ENCODE measurements around the gene SLC11A1.
A peak's percentile ranks its signal among the peaks of the same experiment; 100 is the strongest.

Gene SLC11A1

DNA sequence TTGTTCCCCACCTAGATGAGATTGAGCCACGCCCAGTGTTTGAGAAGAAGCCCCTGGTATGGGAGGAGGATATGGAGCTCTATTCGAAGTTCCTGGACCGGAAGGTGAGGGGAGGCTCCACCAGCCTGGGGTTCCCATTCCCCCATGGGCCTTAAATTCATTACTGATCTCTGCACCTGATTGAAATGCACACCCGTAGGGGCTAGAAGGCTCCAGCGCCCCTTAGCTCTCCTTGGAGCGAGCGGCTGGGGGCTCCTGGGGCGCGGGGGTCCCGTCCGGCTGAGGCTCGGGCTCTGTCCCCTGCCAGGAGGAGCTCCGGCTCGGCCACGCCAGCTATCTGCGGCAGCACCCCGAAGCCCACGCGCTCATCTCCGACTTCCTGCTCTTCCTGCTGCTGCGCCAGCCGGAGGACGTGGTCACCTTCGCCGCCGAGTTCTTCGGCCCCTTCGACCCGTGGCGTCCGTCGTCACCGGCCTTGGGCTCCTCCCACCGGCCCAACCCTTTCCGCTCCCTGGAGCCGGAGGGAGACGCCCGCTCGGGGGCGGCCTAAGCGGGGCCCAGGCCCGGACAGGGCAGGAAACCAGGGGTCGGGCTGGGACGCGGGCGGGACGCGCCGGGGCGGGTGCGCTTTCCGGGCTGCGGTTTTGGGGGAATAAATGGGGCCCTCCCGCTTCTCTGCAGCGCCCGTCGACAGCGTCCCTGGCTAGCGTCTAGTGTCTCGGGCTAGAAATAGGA, 14.5 kb upstream of the SLC11A1 start:
- DNase-seq = no peak

DNA sequence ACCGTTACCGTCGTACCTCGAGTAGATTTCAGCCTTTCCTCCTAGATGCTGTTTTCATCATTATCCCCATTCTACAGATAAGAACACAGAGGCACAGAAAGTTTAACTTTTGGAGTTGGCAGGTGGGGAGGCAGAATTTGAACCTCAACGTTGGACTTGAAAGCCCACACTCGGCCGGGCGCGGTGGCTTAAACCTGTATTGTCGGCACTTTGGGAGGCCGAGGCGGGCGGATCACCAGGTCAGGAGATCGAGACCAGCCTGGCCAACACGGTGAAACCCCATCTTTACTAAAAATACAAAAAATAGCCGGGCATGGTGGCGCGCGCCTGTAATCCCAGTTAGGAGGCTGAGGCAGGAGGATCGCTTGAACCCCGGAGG, 13.9 kb upstream of the SLC11A1 start:
- DNase-seq = no peak

DNA sequence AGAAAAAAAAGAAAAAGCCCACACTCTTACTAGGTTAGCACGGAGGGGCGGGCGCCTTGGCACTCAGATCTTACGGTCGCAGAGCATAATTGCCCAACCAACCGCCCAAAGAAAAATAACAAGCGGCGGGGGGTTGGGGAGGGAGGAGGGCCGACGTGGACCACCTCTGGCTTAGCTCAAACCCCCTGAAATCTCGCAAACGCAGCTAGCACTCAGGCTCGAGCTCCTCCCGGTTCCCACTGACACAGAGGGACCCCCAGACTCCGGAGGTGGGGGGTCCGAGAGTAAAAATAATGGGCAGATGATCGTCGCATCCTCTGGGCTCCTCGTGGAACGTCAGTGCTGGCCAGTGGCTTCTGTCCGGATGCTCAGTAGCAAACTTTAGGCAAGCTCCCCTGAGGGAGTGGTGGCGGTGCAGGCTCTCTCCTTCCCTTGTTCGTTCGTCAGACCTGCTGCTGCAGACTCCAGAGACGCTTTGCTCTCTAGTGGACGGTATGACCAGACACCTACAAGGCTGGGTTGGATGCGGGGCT, 13.4 kb upstream of the SLC11A1 start:
- peak; percentile 79 for DNase-seq

DNA sequence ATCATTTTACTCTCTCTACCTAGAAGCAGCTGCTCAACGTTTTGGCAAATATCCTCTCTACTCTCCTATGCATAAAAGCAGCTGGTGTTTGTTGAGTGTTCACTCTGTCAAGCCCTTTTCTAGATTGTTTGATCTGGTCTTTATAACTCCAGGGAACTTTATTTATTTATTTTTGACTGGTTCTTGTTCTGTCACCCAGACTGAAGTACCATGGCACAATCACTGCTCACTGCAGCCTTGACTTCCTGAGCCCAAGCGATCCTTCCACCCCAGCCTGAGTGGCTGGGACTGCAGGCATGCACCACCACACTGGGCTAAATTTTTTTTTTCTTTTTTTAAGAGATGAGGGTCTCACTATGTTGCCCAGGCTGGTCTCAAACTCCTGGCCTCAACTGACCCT, 12.7 kb upstream of the SLC11A1 start:
- DNase-seq = peak; percentile 96

DNA sequence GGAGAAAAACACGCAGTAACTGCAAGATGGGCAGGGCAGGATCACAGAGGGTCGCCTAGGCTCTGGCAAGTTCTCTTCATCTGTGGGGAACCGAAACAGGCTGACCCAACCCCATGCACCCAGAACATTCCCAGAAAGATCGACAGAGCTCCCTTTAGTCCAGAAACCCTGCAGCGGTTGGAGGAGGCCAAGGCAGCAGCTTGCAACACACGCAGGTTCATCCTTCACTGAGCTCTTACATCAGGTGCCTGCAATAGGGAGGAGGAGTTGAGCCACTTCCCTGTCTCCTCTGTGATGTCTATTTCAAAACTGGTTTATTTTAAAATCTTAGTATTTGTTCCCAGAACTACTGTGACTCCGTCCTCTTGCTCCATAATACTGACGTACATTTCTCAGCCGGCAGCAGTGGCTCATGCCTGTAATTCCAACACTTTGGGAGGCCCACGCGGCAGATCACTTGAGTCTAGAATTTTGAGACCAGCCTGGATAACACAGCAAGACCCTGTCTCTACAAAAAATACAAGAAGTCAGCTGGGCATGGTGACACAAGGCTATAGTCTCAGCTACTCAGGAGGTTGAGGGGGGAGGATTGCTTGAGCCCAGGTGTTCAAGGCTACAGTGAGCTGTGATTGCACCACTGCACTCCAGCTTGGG, 11.5 kb upstream of the SLC11A1 start:
- no peak for DNase-seq

DNA sequence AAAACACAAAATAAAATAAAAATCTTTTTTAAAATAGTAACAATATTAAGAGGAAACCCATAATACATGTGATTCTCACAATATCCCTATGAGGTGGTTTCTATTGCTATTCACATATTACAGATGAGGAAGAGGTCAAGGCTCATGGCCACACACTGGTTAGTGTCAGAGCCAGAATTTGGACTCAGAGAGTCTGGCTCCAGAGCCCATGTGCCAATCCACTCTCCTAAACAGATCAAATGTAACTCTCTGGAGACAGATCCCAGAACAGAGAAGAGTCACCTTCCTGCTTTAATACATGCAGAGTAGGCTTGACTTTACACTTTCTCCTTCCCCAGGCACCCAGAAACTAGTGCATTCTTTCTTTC, 10.1 kb upstream of the SLC11A1 start:
- no peak for DNase-seq

DNA sequence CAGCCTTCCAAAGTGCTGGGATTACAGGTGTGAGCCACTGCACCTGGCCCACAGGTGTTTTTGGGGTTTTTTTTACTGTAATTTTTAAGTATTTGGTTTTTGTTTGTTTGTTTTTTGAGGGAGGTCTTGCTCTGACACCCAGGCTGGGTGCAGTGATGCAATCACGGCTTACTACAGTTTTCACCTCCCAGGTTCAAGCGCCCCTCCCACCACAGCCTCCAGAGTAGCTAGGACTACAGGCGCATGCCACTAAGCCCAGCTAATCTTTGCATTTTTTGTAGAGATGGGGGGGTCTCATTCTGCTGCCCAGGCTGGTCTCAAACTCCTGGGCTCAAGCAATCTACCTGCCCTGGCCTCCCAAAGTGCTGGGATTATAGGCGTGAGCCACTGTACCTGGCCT, 7.3 kb upstream of the SLC11A1 start:
- no peak for DNase-seq

DNA sequence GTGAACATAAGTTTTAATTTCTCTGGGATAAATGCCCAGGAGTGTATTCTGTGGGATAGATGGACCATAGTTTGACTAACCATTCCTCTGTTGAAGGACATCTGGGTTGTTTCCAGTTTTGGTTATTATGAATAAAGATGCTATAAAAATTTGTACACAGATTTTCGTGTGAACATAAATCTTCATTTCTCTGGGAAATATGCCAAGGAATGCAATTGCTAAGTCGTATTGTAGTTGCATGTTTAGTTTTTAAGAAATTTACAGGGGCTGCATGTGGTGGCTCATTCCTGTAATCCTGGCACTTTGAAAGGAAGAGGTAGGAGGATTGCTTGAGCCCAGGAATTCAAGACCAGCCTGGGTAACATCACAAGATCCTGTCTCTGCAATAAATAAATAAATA, 6.9 kb upstream of the SLC11A1 start:
- DNase-seq = no peak

DNA sequence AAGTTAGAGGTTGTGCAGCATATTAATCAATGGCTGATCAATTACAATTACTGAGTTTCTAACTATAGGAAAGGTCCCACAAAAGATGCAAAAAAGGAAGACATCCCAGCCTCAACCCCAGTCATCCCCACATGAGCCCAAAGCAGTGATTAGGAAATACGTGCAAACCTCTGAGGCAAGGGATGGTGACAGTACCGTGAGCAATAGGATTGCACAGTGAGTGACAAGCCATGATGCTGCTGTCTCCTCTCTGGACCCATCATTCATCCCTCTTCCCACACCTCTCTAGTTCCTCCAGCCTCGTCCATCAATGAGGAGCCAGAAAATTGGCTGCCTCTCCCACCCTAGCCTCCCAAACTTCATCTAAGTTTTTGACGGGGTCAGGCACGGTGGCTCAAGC, 4.0 kb upstream of the SLC11A1 start:
- DNase-seq = no peak

DNA sequence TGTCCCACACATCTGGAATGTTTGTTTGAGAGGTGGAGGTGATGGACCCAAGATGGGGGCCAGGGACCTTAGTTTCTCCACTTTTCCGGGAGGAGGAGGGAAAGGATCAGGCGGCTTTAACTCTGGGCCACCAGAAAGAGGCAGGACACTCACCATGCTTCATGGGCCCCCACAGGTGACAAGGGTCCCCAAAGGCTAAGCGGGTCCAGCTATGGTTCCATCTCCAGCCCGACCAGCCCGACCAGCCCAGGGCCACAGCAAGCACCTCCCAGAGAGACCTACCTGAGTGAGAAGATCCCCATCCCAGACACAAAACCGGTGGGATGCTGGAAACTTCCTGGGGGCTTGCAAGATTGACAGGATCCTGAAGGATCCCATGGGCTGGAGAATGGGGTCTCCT, 712 bp downstream of the SLC11A1 start:
- DNase-seq = no peak

DNA sequence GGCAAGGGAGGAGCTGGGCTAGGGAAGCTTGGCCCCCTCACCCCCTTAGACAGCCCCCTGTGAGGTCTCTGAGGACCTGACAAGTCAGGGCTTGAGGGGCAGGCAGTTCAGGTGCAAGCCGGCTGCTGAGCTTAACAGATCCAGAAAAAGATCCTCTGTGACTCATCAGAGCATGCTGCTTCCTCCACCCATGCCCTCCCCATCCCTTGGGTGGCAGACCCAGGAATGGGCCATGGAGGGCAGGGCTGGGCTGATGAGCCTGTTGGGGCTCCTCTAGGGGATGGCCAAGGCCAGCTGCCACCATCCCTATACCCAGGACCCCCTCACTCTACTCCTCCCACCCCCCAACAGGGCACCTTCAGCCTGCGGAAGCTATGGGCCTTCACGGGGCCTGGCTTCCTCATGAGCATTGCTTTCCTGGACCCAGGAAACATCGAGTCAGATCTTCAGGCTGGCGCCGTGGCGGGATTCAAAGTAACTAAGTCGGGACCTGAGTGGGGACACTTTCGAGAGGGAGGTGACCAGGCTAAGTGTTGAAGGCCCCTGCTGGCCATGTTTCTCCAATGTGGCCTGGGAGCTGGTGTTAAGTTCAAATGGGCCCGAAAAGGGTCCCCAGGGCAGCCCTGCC, 1.9 kb downstream of the SLC11A1 start:
- DNase-seq = no peak

DNA sequence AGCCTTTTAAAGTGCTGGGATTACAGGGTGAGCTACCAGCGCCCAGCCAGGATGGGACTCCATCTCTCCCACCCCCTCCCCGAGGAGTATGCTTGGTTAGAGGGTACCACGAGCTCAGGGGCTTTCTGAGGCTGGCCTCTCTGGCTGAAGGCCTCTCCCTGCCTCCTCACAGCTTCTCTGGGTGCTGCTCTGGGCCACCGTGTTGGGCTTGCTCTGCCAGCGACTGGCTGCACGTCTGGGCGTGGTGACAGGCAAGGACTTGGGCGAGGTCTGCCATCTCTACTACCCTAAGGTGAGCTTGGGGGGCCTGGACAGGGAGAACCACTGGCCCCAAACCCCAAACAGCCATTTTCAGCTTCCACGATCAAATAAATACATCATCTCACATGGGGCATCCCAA, 2.9 kb downstream of the SLC11A1 start:
- DNase-seq = no peak

DNA sequence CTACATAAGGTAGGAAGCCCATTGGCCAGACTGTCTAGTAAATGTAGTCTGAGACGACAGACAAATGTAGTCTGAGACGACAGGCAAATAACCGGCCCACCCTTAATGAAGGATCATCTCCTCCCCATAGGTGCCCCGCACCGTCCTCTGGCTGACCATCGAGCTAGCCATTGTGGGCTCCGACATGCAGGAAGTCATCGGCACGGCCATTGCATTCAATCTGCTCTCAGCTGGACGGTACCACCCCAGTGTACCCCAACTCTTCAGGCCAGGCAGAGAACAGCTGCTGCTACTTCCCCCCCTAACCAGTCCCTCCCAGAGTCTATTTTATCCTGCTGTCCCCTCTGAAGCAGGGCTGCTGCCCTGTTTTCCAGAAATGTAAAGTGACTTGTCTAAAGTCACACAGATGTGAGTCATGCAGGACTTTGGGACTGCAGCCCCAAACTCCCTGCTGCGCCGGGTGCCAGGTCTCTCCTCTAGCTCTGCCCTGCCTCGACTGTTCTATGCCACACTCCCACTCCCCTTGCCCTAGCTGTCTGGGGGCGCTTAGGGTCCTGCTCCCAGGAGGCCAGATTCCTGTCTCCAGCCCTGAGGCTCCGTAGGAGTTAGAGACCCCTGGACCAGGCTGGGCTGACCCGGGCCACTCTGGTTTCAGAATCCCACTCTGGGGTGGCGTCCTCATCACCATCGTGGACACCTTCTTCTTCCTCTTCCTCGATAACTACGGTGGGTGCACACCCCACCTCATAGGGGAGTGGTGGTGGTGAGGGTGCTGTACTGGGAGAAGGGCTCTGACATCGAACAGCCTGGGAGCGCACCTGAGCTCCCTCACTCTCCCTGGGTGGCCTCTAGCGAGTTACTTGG, 4.7 kb downstream of the SLC11A1 start:
- no peak for DNase-seq

DNA sequence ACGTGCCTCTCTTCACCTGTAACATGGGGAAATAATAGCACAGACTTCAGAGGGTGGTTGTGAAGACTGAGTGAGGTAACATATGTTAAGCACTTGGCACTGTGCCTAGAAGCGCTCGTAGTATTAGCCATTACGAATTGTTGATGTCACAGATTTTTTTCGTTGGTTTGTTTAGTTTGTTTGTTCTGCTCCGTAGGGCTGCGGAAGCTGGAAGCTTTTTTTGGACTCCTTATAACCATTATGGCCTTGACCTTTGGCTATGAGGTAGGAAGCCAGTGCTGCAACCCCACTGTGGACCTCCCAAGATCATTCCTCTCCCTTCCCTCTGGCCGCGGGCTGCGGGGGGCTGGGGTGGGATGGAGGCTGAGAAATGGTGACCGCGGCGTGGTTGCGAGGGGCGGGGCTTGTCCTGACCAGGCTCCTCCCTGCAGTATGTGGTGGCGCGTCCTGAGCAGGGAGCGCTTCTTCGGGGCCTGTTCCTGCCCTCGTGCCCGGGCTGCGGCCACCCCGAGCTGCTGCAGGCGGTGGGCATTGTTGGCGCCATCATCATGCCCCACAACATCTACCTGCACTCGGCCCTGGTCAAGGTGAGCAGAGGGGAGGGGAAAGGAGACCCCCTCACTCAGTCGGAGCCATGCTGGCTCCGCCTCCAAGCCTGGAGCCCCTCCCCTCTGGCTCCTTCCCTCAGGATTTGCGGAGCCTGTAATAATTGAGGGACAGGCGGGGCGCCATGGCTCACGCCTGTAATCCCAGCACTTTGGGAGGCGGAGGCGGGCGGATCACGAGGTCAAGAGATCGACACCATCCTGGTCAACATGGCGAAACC, 5.5 kb downstream of the SLC11A1 start:
- DNase-seq = peak; percentile 96

DNA sequence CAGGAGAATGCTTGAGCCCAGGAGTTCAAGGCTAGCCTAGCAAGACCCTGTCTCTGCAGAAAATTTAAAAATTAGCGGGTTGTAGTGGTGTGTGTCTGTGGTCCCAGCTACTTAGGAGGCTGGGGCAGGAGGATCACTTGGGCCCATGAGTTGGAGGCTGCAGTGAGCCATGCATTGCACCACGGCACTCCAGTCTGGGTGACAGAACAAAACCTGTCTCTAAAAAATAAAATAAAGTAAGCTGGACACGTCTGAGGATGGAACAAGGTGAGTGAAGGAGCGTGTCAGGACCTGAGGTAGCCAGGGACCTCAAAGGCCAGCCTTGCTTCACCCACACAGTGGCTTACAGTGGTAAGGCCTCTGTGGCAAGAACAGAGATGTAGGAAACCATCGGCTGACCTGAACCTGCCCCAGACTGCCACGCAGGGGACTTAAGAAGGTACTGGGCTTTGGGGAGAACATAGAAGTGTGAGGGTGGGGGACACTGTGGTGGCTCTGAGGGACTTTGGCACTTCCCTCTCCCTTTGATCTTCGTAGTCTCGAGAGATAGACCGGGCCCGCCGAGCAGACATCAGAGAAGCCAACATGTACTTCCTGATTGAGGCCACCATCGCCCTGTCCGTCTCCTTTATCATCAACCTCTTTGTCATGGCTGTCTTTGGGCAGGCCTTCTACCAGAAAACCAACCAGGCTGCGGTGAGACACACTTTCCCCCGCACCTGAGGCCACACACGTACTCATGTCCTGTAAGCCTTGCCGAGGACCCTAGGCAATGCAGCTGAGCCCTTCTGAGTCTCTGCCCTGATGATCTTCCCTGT, 7.5 kb downstream of the SLC11A1 start:
- DNase-seq = no peak

DNA sequence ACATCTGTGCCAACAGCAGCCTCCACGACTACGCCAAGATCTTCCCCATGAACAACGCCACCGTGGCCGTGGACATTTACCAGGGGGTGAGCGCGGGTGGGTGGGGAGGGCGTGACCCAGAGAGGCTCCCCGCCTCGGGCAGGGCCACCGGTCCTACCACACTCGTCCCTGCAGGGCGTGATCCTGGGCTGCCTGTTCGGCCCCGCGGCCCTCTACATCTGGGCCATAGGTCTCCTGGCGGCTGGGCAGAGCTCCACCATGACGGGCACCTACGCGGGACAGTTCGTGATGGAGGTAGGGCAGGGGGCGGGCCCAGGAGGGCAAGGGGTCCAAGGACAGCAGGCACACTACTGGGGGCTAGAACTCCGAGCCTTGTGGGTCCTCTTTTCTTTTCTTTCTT, 9.1 kb downstream of the SLC11A1 start:
- DNase-seq = no peak

DNA sequence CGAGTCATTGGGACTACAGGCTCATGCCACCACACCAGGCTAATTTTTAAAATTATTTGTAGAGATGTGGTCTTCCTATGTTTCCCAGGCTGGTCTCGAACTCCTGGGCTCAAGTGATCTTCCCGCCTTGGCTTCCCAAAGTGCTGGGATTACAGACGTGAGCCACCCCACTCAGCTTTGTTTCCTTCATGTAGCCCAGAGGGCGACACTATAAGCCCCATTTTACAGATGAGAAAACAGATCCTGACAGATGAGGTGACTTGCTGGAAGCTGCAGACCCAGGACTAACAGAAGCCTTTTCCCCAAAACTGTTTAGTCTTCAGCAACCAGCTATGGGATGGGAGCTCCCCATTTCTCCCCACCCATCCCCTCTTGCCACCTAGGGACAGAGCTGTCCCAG, 10.4 kb downstream of the SLC11A1 start:
- DNase-seq = no peak

DNA sequence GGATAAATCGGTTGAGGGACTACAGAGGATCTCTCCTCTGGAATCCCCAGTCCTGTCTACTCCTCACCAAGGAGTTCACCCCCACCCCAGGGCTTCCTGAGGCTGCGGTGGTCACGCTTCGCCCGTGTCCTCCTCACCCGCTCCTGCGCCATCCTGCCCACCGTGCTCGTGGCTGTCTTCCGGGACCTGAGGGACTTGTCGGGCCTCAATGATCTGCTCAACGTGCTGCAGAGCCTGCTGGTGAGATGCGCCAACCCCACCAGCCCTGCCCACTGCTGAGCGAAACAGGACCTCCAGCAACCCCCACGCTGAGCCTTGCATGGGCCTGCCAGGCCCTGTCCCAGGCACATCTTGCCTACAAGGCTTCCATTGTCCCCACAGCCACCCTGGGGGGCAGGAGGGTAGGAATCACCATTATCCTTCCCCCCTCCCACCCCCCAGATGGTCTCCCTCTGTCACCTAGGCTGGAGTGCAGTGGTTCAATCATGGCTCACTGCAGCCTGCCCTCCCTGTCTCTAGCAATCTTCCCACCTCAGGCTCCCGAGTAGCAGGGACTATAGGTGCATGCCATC, 10.9 kb downstream of the SLC11A1 start:
- DNase-seq = no peak

DNA sequence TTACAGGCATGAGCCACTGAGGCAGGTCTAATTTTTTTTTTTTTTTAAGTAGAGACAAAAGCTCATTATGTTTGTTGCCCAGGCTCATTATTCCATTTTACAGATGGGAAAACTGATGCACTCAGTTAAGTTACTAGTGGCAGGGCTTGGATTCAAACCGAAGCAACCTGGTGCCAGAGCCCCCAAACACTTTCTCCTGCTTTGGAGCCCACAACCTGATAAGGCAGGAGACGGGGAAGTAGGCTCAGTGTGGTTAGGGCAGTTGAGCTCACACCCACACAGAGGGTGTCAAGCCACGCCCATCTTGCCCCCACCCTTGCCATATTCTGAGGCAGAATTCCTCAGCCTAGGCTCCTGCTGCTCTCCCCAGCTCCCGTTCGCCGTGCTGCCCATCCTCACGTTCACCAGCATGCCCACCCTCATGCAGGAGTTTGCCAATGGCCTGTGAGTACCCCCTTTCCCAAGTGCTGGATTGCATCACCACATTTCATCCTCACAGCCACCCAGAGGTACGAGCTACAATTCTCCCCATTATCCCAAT, 11.7 kb downstream of the SLC11A1 start:
- no peak for DNase-seq

DNA sequence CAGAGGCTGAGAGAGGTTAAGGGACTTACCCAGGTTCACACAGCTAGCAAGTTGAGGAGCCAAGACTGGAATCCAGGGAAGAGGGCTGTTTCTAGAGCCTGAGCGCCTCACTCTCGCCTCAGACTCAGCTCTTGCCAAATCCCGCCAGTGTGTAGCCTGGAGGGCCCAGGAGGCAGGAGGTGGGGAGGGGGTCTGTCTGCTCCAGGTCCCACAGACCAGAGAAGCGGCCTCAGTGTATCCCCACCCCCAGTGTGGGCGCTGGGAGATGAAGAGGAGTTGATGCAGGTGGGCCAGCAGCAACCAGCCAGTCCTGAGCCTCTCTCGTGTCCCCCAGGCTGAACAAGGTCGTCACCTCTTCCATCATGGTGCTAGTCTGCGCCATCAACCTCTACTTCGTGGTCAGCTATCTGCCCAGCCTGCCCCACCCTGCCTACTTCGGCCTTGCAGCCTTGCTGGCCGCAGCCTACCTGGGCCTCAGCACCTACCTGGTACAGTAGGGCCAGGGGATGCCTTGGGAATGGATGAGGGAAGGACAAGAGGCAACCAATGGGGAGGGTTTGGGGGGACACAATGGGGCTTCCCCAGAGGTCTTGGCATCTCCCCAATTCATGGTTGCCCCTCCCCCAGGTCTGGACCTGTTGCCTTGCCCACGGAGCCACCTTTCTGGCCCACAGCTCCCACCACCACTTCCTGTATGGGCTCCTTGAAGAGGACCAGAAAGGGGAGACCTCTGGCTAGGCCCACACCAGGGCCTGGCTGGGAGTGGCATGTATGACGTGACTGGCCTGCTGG, 12.4 kb downstream of the SLC11A1 start:
- no peak for DNase-seq

Measured in NCI-H510A treated with DMSO at 0.1 percent for 48 hours (cell line).